Dermis blood vessel endothelial cell (primary cell): Measurements from ENCODE around the gene STRADA. TPM values are rescaled to one million over a fixed set of nuclear protein-coding genes. Genes with fewer than 3 reads are reported as not detected.

Source experiments
- DNase-seq: peaks from one replicate; pipeline ENCODE4 v3.0.0; 2010
- total RNA-seq: library from RNA; depleted of rRNA; stranded (reverse); fragments of >200 nt; gene quantifications from 2 replicates; pipeline ENCODE4 v1.2.3, GENCODE V29; 2014

The STRADA gene
- total RNA-seq, 1 donor from 2014 or later = 26.5 TPM

DNA sequence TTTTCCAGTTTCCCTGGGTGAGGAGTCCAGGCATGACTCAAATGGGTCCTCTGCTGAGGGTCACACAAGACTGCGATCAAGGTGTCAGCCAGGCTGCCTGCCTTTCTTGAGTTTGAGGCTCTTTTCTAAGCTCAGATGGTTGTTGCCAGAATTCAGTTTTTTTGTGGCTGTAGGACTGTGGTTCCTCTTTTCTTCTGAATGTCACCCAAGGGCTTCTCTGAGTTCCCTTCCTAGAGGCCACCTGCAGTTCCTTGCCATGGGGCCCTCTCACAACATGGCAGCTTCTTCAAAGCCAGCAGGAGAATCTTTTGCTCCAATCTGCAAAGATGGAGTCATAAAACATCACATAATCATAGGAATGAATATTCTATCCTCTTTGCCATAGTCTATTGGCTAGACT lies 59.2 kb downstream of the STRADA start:
- DNase-seq = no peak

- peak; percentile 41 for DNase-seq
Observed at GRCh38 chr17:63681530-63681929, 60.1 kb downstream of the STRADA start.

DNA sequence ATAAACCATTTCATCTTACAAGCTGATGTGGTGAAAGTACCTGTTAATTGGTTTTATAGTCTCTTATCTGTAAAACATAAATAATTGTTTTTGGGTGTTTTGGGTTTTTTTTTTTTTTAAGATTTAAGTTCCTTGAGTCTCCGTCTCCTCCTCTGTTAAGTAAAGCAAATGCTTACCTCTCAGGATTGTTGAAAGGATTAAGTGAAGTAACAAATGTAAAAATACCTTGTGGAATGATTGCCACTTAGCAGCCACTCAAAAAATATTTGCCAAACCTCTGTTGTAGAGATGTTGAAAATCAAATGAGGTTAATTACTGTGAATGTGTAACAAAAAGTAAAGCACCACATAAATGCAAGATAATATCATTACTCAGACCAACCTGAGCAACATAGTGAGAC lies 60.9 kb downstream of the STRADA start:
- no peak for DNase-seq

DNA sequence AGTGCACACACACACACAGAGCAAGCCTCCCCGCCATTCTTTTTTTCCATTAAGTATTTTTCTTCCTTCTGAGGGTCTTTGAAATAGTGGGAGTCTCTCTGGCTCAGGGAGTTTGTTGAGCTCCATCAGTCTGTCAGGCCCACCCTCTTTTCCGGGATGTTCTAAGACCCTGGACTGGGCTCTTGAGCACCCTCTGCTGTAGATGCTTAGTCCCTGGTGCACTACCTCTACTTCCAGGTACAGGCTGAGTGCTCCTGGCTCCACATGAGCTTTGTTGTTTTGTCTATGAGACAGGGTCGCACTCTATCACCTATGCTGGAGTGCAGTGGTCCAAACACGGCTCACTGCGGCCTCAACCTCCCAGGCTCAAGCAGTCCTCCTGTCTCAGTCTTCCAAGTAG lies 62.4 kb downstream of the STRADA start:
- no peak for DNase-seq

DNA sequence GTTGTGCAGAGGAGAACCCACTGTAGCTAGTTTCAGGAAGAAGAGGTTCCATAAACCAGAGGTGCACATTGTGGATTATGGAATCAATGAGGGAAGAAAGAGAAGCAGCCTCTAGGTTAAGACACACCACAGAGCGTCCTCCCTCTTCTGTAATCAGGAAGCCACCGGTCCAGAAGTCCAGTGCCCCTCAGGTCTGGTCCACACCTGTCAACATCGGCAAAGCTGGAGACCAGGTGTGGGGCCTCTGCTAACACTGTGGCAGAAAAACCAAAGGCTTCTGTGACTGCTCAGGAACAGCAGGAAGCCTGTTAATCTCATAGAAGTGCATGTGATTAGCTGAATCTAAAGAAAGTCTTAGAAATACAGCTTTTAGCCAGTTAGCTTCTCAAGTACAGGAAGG lies 65.0 kb downstream of the STRADA start:
- DNase-seq = peak; percentile 45

GRCh38 chr17:63675607-63676546 lies 65.7 kb downstream of the STRADA start:
- peak; percentile 99 for DNase-seq

DNA sequence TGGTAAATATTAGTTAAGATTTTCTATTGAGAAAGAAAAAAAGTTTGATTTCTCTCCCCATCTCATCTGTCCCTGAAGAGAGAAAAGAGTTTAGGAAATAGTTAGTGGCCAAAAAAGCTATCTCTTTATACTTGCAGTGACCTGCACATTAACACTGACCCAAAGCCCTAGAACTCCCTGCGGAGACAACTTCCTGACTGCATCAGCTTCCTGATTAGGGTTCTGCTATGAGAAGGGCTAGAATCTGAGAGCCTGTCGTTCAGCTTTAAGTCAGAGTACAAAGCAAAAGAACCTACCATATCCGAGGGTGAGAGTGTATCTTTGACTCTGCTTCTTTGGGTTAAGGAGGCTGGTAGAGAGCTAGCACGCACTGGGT lies 66.4 kb downstream of the STRADA start:
- peak; percentile 83 for DNase-seq

- no peak for DNase-seq
Observed at GRCh38 chr17:63672856-63673255, 68.7 kb downstream of the STRADA start.

DNA sequence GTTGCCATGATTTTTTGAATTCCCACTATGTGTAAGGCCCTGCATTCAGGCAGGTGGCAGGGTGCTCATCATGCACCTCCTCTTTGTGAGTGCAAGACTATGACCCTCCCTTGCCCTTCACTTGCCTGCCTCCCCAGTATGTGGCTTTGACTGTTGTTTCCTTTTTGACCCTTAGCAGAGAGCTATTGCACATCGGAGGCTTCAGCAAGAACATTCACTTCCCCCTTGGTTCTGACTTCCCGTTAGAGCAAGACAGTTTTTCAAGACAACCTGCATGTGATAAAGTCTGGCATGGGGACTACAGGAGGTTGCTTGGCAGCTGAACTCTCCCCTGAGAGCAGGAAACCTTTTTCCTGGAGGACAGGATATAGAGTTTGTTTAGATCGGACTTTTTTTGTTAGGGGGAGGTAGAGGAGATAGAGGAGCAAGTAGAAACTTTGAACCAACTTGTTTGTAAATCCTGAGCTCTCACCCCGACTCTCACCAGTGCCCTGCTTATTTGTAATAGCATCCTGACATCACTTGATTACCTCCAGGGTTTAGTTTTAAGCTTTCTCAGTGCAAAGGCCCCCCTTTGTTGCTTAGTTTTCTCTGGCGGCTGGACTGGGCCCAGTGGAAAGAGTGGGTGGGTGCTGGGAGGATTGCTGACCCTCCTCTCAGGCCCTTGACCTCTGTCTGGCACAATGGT lies 75.9 kb downstream of the STRADA start:
- peak; percentile 83 for DNase-seq

DNA sequence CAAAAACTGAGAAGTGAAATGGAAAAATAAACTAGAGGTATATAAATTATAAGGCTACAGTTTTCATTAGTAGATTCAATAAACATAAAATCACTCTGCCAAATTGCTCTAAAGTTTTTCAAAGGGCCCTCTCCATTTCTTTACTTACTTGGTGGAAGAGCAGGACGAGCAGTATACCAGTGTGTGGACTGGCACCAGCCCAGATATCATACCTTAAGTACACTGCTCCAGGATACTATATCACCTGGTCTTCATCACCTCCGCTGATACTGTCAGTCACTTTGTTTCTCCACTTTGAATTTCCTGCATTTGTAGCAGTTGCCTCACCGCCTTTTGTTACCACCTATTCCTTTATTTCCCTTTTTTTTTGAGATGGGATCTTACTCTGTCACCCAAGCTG lies 81.7 kb downstream of the STRADA start:
- no peak for DNase-seq

GRCh38 chr17:63658366-63658765 lies 83.2 kb downstream of the STRADA start:
- DNase-seq = no peak

DNA sequence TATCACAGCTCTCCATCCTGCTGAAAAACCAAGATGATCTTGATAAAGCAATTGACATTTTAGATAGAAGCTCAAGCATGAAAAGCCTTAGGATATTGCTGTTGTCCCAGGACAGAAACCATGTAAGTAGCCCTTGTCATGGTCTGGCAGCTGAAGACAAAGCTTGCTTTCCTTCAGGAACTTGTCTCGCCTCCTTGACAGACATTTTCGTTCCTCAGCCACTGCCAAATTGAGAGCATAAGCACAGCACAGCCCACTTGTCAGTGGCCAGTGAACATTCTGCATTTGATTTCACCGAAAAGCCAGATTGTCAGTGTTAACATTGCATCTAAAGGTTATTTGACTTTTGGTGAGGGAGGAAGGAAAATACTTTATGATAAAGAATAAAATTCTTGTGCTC lies 83.8 kb downstream of the STRADA start:
- no peak for DNase-seq

DNA sequence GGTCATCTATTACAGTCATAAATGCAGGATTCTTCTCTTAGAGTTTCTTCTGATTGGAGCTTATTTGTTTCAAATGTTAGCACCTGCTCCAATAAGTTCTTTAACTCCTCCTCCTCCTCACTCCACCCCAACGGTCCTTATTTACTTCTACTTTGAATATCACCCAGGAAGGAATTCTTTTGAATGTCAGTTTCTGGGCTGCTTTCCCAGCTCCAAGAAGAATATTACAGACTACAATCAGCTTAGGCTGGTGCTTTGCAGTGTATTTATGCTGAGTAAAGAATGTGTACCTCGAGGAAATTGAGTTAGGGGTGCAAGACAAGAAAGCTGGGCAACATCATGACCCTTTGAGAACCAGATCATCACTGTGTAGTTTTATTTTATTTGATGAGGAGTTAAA lies 88.5 kb downstream of the STRADA start:
- no peak for DNase-seq

Other genes starting within 250 kb of the STRADA start
- 0.05 TPM in 1 of 2 replicates, not detected in the other for gene KCNH6, start 218.4 kb downstream of the STRADA start, total RNA-seq
- 27.9 and 55.2 TPM in 2 replicates for gene DCAF7, start 191.3 kb downstream of the STRADA start, total RNA-seq
- 15.5 and 24.3 TPM in 2 replicates for gene TACO1, start 140.9 kb downstream of the STRADA start, total RNA-seq
- 138 and 207 TPM in 2 replicates for gene MAP3K3, start 119.4 kb downstream of the STRADA start, total RNA-seq
- 46.5 and 64.4 TPM in 2 replicates for gene LIMD2, start 41.7 kb downstream of the STRADA start, total RNA-seq
- gene CCDC47, start 31.8 kb upstream of the STRADA start, total RNA-seq = 109 and 164 TPM in 2 replicates
- gene DDX42, start 32.4 kb upstream of the STRADA start, total RNA-seq = 71.6 and 81.5 TPM in 2 replicates
- gene PSMC5, start 85.6 kb upstream of the STRADA start, total RNA-seq = 46.6 and 92.0 TPM in 2 replicates
- 73.3 and 78.8 TPM in 2 replicates for gene FTSJ3, start 85.9 kb upstream of the STRADA start, total RNA-seq
- 78.8 and 97.8 TPM in 2 replicates for gene SMARCD2, start 100.9 kb upstream of the STRADA start, total RNA-seq
- not detected in 2 replicates for gene CSH2, start 131.9 kb upstream of the STRADA start, total RNA-seq
- gene GH2, start 140.1 kb upstream of the STRADA start, total RNA-seq = not detected in 2 replicates
- gene CSH1, start 154.8 kb upstream of the STRADA start, total RNA-seq = not detected in 2 replicates
- not detected in 2 replicates for gene CSHL1, start 169.5 kb upstream of the STRADA start, total RNA-seq
- gene GH1, start 177.0 kb upstream of the STRADA start, total RNA-seq = not detected in 2 replicates
- gene CD79B, start 190.5 kb upstream of the STRADA start, total RNA-seq = 2.1 and 5.1 TPM in 2 replicates
- 0.09 and 0.17 TPM in 2 replicates for gene SCN4A, start 231.1 kb upstream of the STRADA start, total RNA-seq